ENCODE results near the gene AHNAK2.

Gene AHNAK2

DNA sequence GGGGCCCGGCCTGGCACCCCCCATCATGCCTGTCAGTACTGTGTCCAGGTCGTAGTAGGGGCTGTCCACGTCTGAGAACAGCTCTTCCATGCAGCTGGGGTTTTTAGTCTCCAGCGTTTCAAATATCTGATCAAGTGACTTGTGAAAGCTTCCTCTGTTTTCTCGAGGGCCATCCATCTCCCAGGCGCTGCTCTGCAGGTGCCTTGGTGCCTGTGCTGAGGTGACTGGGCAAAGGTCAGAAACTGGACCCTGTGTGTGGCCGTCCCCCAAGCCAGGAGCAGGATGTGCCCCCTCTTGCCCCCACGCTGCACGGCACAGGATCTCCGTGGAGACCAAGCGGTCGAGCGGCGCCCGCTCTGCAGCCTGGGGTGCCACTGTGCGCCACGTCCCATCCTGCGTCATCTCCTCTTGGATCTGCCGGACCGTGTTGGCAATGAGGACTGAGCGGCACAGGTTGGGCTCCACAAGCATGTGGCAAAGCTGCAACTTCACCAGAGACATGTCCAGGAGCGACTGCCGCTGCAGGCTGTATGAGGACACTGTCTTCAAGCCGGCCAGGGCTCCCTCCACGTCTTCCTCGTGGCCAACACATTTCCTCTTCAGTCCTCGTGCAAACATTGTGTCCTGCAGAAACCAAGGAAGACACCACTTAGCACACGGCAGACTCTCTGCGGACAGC is 33.3 kb upstream of the AHNAK2 start:
- no peak for DNase-seq (ENCODE audit: low spot score)

DNA sequence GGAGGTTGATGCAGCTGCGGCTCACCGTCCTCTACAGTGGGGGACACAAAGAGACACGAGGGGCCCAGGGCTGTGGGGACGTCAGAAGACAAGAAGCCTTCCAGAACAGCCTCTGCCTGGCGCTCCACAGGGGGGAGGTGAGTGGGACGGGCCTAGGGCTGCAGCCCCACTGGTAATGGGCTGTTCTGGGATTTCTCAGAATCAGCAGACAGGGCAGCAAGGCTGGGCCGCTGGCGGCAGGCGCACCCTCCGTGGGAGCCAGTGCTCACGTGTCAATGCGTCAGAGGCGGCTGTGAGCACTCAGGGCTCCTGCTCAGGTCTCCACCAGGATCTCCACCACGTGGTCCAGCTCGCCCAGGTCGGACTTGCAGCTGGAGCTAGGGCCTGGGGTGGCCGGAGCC is 32.7 kb upstream of the AHNAK2 start:
- DNase-seq (ENCODE audit: low spot score), result no peak

DNA sequence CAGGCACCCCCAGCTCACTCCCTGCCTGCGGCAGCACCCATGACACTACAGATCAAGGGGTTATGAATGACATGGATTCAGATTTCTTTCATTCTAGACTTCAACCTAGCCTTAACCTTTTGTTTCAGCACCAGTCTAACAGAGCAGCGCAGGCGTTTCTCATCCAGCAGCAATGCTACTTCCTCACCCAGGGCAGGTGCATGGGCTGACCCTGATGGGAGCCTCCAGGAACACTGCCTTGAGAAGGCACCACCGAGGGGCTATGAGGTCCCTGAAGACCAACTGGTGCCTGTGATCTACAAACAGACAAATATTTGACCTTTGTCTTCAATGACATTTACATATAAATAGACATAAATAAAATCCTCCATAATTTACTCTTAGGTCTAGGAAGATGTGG is 31.9 kb upstream of the AHNAK2 start:
- DNase-seq (ENCODE audit: low spot score), result no peak

DNA sequence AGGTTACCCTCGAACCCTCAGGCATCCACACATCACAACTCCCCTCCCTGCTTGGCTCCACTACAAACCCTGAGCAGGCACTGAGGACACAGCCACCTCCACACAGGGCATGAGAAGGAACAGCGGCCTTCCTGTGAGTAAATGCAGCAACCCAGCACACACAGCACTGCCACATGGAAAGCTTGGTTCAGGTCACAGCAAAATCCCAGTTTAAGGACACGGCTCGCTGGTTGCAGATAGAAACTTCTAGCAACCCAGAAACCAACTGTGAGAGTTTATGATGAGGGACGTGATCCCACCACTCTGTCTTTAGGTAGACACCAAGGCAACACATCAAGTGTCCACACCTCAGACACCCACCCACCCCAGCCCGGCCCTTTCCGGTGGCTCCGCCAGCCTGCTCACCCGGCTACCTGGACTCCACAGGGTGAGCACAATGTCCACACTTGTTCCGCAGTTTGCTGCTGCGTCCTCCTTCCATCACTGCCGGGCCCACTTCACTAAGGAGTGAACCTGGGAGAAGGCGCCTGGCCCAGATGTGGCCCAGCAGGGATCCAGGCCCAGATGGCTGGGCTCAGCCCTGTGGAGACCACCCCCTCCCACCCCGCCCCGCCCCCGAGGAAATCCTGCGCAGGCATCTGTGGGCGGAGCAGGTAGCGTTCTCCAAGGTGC is 29.6 kb upstream of the AHNAK2 start:
- DNase-seq (ENCODE audit: low spot score), result no peak

GRCh38 chr14:105006831-105007592 is 28.8 kb upstream of the AHNAK2 start:
- no peak for DNase-seq (ENCODE audit: low spot score)

DNA sequence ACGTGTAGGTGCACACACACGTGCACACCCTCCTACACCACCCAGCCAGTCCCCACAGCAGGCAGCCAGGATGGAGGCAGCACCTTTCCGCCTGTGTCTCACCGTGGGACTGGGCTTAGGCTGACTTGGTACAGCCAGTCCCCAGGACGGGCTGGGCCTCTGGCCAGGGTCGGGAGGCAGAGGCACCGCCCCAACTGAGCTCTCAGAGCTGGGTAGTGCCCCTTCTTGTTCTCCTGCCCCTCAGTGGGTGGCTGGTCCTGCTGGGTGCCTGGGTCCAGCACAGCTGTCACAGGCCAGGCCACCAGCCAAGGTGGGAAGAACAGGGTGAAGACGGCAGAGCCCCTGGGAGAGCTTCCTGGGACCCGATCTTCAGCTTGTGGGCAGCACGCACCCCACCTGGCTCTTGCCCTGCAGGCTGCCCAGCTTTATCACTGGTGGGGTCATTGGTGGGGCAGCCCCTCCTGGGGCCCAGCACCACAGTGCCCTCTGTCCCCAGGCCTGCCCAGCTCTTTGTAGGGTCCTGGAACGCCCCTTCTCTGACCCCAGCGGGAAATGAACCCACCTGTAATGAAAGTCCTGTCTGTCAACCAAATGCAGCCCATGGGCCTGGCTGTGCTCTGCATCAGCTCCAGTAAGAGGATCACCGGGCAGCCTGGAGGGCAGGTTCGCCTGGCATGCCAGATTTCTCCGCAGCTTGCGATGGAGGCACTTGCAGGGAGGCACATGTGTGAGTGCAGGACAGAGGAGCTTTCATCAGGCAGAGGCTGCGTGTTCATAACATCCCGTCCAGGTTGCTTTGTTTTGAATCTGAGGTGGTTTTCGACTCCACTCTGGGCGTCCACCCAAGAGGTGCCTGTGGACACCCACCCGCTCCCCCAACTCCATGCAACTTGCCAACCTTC is 28.0 kb upstream of the AHNAK2 start:
- no peak for DNase-seq (ENCODE audit: low spot score)

DNA sequence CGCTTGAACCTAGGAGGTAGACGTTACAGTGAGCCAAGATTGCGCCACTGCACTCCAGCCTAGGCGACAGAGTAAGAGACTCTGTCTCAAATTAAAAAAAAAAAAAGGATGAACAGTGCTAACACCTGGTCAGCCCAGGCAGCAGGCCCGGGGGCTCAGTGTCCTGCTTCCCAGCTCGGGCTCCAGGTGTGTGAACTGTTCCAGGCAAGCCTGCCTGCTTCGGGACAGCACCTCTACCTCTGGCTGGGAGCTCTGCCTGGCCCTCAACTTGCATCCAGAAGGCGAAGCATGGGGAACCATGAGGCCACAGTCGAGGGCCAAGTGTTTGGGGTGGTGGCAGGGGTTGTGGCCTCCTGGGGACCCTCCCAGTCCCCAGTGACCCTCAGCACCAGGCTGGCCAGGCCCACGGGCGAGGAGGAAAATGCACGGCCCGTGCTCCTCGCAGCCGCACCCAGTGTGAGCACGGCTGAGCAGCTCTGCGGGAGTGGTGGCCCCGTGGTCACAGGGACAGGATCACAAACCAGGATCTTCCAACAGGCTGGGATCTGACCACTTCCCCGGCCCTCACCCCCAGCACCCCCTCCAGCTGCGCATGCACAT is 27.3 kb upstream of the AHNAK2 start:
- DNase-seq (ENCODE audit: low spot score), result no peak

DNA sequence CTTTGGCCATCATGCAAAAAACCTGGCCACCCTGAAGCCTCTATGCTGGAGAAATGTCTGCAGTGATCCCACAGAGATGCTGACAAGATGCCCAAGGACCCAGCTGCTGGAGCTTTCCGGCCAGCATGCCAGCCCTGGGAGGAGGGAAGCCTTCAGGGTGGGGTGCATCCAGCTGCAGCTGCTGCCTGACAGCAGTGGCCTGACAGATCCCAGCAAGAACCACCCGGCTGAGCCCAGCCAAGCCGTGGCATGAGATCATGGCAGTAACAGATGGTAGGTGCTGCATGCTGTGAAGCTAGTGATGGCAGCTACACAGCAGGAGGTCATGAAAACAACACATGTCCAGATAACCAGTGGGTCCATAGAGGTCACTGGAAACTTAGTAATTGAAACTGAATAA is 21.2 kb upstream of the AHNAK2 start:
- no peak for DNase-seq (ENCODE audit: low spot score)

DNA sequence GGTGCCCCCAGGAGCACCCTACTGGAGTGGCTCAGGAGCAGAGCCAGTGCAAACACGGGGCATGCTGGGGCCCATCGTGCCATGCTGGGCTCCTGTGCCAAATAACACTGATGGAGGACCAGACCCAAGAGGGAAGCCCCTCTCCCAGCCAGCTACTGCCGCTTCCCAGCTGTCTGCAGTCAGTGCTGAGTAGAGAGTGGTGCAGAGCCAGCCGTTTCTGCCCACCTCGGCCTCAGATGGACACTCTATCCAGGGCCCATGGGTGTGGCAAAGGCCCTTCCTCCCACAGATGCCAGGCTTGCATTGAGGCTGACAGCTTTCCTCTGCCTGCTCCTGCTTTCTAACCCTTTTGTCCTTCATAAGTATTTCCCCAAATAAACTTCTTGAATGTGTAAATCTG is 20.6 kb upstream of the AHNAK2 start:
- no peak for DNase-seq (ENCODE audit: low spot score)

DNA sequence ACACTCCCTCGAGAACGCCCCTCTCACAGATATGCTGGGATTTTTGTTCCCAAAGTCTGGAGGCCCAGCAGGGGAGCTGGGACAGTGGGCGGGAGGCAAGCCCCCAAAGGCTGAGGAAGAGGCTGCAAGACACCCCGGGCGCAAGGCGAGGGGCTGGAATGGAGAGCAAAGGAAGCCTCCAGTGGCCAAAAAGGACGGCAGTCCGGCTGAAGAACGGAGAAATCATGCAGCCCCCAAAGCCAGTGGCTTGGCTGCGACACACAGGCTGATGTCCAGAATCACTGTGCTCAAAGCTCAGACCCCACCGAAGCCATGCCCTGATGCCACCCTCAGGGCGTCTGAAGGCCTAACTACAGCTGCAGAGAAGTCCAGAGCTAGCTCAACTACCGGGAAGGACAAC is 18.3 kb upstream of the AHNAK2 start:
- no peak for DNase-seq (ENCODE audit: low spot score)

GRCh38 chr14:104996032-104996431 is 17.9 kb upstream of the AHNAK2 start:
- no peak for DNase-seq (ENCODE audit: low spot score)

GRCh38 chr14:104994978-104995377 is 16.8 kb upstream of the AHNAK2 start:
- DNase-seq (ENCODE audit: low spot score), result no peak

- DNase-seq (ENCODE audit: low spot score), result no peak
Measured at GRCh38 chr14:104993808-104994591, 15.8 kb upstream of the AHNAK2 start.

- no peak for DNase-seq (ENCODE audit: low spot score)
Measured at GRCh38 chr14:104993306-104993705, 15.1 kb upstream of the AHNAK2 start.

- DNase-seq (ENCODE audit: low spot score), result no peak
Measured at GRCh38 chr14:104992501-104992900, 14.3 kb upstream of the AHNAK2 start.

GRCh38 chr14:104991896-104992230 is 13.7 kb upstream of the AHNAK2 start:
- DNase-seq (ENCODE audit: low spot score), result no peak

GRCh38 chr14:104989951-104990303 is 11.8 kb upstream of the AHNAK2 start:
- no peak for DNase-seq (ENCODE audit: low spot score)

DNA sequence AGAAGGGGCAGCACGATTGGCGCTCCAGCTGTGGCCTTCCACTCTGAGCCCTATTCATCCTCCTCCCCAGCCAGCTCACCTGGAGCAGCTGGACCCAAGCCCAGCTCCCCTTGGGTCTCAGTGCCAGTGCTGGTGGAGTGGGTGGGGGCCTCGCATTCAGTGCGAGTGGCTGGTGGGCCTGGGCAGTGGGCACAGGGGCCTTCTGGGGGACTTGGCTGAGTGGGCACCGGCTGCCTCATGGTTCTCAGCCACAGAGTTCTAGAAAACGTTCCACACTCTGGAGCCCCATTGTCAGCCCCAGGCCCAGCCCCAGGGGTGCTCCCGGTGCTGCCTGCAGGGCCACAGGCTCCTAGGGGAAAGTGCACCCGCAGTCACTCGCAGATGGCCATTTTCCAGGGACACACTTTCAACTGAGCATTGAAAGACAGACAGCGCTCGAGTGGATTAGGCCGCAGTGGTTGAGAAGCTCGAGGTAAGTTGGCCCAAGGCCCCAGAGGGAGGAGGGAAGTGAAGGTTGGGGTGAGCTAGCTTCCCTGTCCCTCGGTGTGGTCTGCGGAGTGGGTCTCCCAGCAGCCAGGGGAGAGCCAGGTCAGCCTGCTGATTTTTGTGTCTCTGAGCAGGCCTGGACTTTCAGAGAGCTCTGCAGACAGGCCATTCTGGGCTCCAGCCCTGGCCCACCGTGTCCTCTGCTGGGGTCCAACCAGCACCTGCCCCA is 11.2 kb upstream of the AHNAK2 start:
- no peak for DNase-seq (ENCODE audit: low spot score)

- DNase-seq (ENCODE audit: low spot score), result no peak
Measured at GRCh38 chr14:104986487-104987164, 8.5 kb upstream of the AHNAK2 start.
